Measurements from ENCODE around the gene UCN.

UCN gene

GRCh38 chr2:27305516-27305915 is 2.7 kb downstream of the UCN start:
- TF ChIP-seq MZF1 (tag by site-specific recombination; IDR thresholded peaks at IDR 0.05; ENCODE audit: borderline replicate concordance) (no peak), ZNF48 (tag by site-specific recombination; IDR thresholded peaks at IDR 0.05) (no peak), OVOL3 (tag by site-specific recombination; IDR thresholded peaks at IDR 0.05) (no peak)
- TF ChIP-seq, protein P1, sequence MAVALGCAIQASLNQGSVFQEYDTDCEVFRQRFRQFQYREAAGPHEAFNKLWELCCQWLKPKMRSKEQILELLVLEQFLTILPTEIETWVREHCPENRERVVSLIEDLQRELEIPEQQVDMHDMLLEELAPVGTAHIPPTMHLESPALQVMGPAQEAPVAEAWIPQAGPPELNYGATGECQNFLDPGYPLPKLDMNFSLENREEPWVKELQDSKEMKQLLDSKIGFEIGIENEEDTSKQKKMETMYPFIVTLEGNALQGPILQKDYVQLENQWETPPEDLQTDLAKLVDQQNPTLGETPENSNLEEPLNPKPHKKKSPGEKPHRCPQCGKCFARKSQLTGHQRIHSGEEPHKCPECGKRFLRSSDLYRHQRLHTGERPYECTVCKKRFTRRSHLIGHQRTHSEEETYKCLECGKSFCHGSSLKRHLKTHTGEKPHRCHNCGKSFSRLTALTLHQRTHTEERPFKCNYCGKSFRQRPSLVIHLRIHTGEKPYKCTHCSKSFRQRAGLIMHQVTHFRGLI (tag by site-specific recombination; IDR thresholded peaks at IDR 0.05) = no peak
- TF ChIP-seq, protein P2, sequence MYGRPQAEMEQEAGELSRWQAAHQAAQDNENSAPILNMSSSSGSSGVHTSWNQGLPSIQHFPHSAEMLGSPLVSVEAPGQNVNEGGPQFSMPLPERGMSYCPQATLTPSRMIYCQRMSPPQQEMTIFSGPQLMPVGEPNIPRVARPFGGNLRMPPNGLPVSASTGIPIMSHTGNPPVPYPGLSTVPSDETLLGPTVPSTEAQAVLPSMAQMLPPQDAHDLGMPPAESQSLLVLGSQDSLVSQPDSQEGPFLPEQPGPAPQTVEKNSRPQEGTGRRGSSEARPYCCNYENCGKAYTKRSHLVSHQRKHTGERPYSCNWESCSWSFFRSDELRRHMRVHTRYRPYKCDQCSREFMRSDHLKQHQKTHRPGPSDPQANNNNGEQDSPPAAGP (tag by site-specific recombination; IDR thresholded peaks at IDR 0.05) = no peak
- Histone ChIP-seq H3K4me1 (ENCODE audit: control insufficient read depth, insufficient read depth, low read length) (no peaks in the 10 kb centered on the region), H3K27ac (ENCODE audit: extremely low read depth, low read depth, low read length) (no peak overlapping the region), H3K9me3 (ENCODE audit: control insufficient read depth, insufficient read depth, low read depth, low read length) (no peaks in the 10 kb centered on the region), H3K4me3 (ENCODE audit: low read depth, low read length) (no peak overlapping the region), H3K36me3 (ENCODE audit: control insufficient read depth in 2 of 2, insufficient read depth in 1 of 2, low read length in 2 of 2) (peaks cover 0 to 15% of the 10 kb centered on the region in 2 experiments; a peak in 1 of 3 replicates)
- POLR2A ChIA-PET = no interaction called here
- CTCF ChIA-PET = interaction anchor here (0.9 to 17.4 kb wide), 5 partner anchors 13 to 209 kb away, joined by 4 to 211 read pairs (median 50); partner anchors contain the start of genes MPV17 and TRIM54

GRCh38 chr2:27304488-27305240 is 3.6 kb downstream of the UCN start:
- Histone ChIP-seq H3K4me1 (ENCODE audit: control insufficient read depth, insufficient read depth, low read length) (no peaks in the 10 kb centered on the region), H3K9me3 (ENCODE audit: control insufficient read depth, insufficient read depth, low read depth, low read length) (no peaks in the 10 kb centered on the region), H3K4me3 (ENCODE audit: low read depth, low read length) (no peak overlapping the region), H3K36me3 (ENCODE audit: control insufficient read depth in 2 of 2, insufficient read depth in 1 of 2, low read length in 2 of 2) (peaks cover 0 to 12% of the 10 kb centered on the region in 2 experiments; a peak in 1 of 3 replicates), H3K27ac (ENCODE audit: extremely low read depth, low read depth, low read length) (no peak overlapping the region)
- ChIA-PET CTCF (interaction anchor here (1.5 to 17.4 kb wide), 8 partner anchors 7 to 208 kb away, joined by 4 to 211 read pairs (median 30); partner anchors contain the start of genes MPV17 and TRIM54), POLR2A (no interaction called here)
- TF ChIP-seq ZNF341 (tag by site-specific recombination; IDR thresholded peaks at IDR 0.05; ENCODE audit: low read depth) (peak; percentile 26; the same call in 1 of the 2 replicates), SCRT2 (tag by site-specific recombination; IDR thresholded peaks at IDR 0.05) (no peak), ZNF558 (tag by site-specific recombination; IDR thresholded peaks at IDR 0.05) (peak; percentile 98)

DNA sequence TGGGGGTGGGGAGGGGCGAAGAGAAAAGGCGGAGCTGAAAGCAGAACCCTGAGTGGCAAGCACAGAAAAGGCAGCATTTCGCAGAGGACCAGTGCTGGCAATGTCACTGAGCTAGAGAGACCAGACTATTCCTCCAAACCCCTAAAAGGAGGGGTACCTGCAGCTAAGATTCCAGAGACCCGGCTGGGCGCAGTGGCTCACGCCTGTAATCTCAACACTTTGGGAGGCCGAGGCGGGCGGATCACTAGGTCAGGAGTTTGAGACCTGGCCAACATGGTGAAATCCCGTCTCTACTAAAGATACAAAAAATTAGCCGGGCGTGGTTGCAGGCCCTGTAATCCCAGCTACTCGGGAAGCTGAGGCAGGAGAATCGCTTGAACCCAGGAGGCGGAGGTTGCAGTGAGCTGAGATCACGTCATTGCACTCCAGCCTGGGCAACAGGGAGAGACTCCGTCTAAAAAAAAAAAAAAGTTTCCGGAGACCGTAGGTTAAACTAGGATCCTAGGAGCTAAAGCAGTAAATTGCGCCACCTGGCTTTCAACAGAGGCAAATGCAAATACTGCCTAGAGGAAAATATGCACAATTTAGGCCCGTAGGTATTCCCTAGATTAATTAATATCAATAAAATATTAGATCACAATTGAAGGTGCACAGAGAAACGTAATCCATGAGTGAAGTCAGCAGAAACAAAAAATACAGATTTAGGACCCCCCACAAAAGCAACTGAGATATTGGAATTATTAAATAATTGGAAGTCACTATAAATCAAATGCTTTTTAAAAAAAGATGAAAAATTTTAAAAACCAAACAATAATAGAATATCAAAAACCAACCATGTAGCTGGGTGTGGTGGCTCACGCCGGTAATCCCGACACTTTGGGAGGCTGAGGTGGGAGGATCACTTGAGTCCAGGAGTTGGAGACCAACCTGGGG is 4.9 kb downstream of the UCN start:
- Histone ChIP-seq H3K9me3 (ENCODE audit: control insufficient read depth, insufficient read depth, low read depth, low read length) (no peaks in the 10 kb centered on the region), H3K36me3 (ENCODE audit: control insufficient read depth in 2 of 2, insufficient read depth in 1 of 2, low read length in 2 of 2) (peaks cover 0 to 3% of the 10 kb centered on the region in 2 experiments; a peak in 1 of 3 replicates), H3K4me3 (ENCODE audit: low read depth, low read length) (no peak overlapping the region), H3K4me1 (ENCODE audit: control insufficient read depth, insufficient read depth, low read length) (no peaks in the 10 kb centered on the region), H3K27ac (ENCODE audit: extremely low read depth, low read depth, low read length) (no peak overlapping the region)
- POLR2A ChIA-PET = interaction anchor here (1.0 to 1.5 kb wide), 6 partner anchors 8 to 270 kb away, joined by 3 to 10 read pairs (median 4); partner anchors contain the start of genes CAD, GTF3C2 and MPV17
- CTCF ChIA-PET = interaction anchor here (0.6 to 17.4 kb wide), 47 partner anchors 9 to 1633 kb away, joined by 3 to 211 read pairs (median 4); partner anchors contain the start of genes AGBL5, MPV17, SLC30A3 and TRIM54
- TF ChIP-seq SALL2 (tag by site-specific recombination; IDR thresholded peaks at IDR 0.05; ENCODE audit: borderline replicate concordance) (no peak), ZBTB8A (tag by site-specific recombination; IDR thresholded peaks at IDR 0.05) (no peak), ZNF292 (tag by site-specific recombination; IDR thresholded peaks at IDR 0.05; ENCODE audit: borderline replicate concordance, low read depth) (no peak), ZNF266 (tag by site-specific recombination; IDR thresholded peaks at IDR 0.05; ENCODE audit: low read depth) (no peak), ZSCAN4 (tag by site-specific recombination; IDR thresholded peaks at IDR 0.05) (no peak), ZNF112 (tag by site-specific recombination; IDR thresholded peaks at IDR 0.05) (no peak), ZNF248 (tag by site-specific recombination; IDR thresholded peaks at IDR 0.05) (no peak), ZNF146 (tag by site-specific recombination; IDR thresholded peaks at IDR 0.05) (no peak), ZNF571 (tag by site-specific recombination; IDR thresholded peaks at IDR 0.05) (no peak), ZBTB20 (tag by site-specific recombination; IDR thresholded peaks at IDR 0.05) (no peak), ZFHX2 (tag by site-specific recombination; conservative IDR thresholded peaks at IDR 0.05) (no peak), SETDB1 (IDR thresholded peaks at IDR 0.05; ENCODE audit: insufficient read length, low read length) (no peak), ZNF549 (tag by site-specific recombination; IDR thresholded peaks at IDR 0.05) (no peak), ZNF2 (tag by site-specific recombination; IDR thresholded peaks at IDR 0.05) (peak; percentile 64; the same call in 1 of the 2 replicates)
- TF ChIP-seq, protein P3, sequence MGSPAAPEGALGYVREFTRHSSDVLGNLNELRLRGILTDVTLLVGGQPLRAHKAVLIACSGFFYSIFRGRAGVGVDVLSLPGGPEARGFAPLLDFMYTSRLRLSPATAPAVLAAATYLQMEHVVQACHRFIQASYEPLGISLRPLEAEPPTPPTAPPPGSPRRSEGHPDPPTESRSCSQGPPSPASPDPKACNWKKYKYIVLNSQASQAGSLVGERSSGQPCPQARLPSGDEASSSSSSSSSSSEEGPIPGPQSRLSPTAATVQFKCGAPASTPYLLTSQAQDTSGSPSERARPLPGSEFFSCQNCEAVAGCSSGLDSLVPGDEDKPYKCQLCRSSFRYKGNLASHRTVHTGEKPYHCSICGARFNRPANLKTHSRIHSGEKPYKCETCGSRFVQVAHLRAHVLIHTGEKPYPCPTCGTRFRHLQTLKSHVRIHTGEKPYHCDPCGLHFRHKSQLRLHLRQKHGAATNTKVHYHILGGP (tag by site-specific recombination; IDR thresholded peaks at IDR 0.05) = no peak

Data from HEK293 (cell line).